GM19238 (cell line): ENCODE data around the gene P4HB.

Experiments used
- DNase-seq: peaks from one replicate; pipeline ENCODE4 v3.0.0; 2011; ENCODE audit warnings: low spot score; ENCODE audit not compliant: insufficient read length

P4HB gene

GRCh38 chr17:81859906-81860755, at the start of gene P4HB:
Gene P4HB, minus strand, starts transcription at chr17:81860535. Its CDS starts 64 bp downstream, at chr17:81860471.
- no peak for DNase-seq

- DNase-seq: no peak
These were observed 48.9 kb upstream of the P4HB start for GRCh38 chr17:81909231-81909630.

- DNase-seq: no peak
These were observed 48.5 kb upstream of the P4HB start for GRCh38 chr17:81908793-81909192.

GRCh38 chr17:81907219-81908145, 47.1 kb upstream of the P4HB start:
- no peak for DNase-seq

GRCh38 chr17:81906476-81907218, 46.3 kb upstream of the P4HB start:
- DNase-seq: no peak

GRCh38 chr17:81905993-81906392, 45.7 kb upstream of the P4HB start:
- DNase-seq: no peak

- no peak for DNase-seq
These were observed 45.1 kb upstream of the P4HB start for GRCh38 chr17:81905424-81905875.

- no peak for DNase-seq
These were observed 44.5 kb upstream of the P4HB start for GRCh38 chr17:81904600-81905423.

GRCh38 chr17:81903896-81904599, 43.7 kb upstream of the P4HB start:
- no peak for DNase-seq

GRCh38 chr17:81903415-81903831, 43.1 kb upstream of the P4HB start:
- DNase-seq: no peak

GRCh38 chr17:81902653-81903414, 42.5 kb upstream of the P4HB start:
- DNase-seq: no peak

GRCh38 chr17:81902023-81902652, 41.8 kb upstream of the P4HB start, which contains the start of gene NPB:
Gene NPB, plus strand, starts transcription at chr17:81902238. Its CDS starts 40 bp downstream, at chr17:81902278.
- no peak for DNase-seq

- no peak for DNase-seq
These were observed 41.1 kb upstream of the P4HB start for GRCh38 chr17:81901167-81902022.

- no peak for DNase-seq
These were observed 40.0 kb upstream of the P4HB start for GRCh38 chr17:81900181-81900820.

GRCh38 chr17:81899514-81900166, 39.3 kb upstream of the P4HB start:
- DNase-seq: no peak

GRCh38 chr17:81898885-81899284, 38.5 kb upstream of the P4HB start:
- DNase-seq: no peak
